A673 (cell line): ENCODE data around the gene FAM120B. TPM values are rescaled to one million over a fixed set of nuclear protein-coding genes. Genes with fewer than 3 reads are reported as not detected.
"Not testable (repeated sequence)": the region's sequence is repeated elsewhere in the genome, so short reads cannot be mapped to it uniquely, and the experiment has no call there.

Experiments used
- BruUV-seq: library from RNA; stranded (reverse); fragments of 400-500 nt; replicated peaks from 2 replicates; lab custom pipeline; 2021; lab: Mats Ljungman, UMichigan
- CTCF ChIA-PET: fragments of 300-600 bp; sonication (Branson Sonifier 250); formaldehyde crosslinking; loops from one replicate; lab custom pipeline; 2022; ENCODE audit warnings: antibody characterized with exemption; lab: Charles Lee
- POLR2A ChIA-PET: fragments of 300-600 bp; sonication (Branson Sonifier 250); formaldehyde crosslinking; loops from one replicate; lab custom pipeline; 2022; ENCODE audit warnings: antibody characterized with exemption; ENCODE audit not compliant: low non-redundant PET; lab: Charles Lee
- DNase-seq: peaks from one replicate; pipeline ENCODE4 v3.0.0-alpha.2; 2015; ENCODE audit warnings: low spot score
- H3K27ac ChIP-seq: fragments of 200-600 bp; sonication (generic); 2 replicates; pipeline ENCODE4 v1.5.1; 2016; ENCODE audit warnings: mixed run types, low read depth, mild to moderate bottlenecking, mixed read lengths, antibody characterized with exemption, low read length; ENCODE audit not compliant: poor library complexity, severe bottlenecking
- H3K27me3 ChIP-seq: fragments of 200-600 bp; sonication (generic); replicated peaks from 2 replicates; pipeline ENCODE4 v1.6.1; 2017; ENCODE audit warnings: mixed run types, low read depth, mild to moderate bottlenecking, mixed read lengths, antibody characterized with exemption, low read length; ENCODE audit not compliant: insufficient read depth, poor library complexity
- H3K36me3 ChIP-seq: fragments of 200-600 bp; sonication (generic); 2 replicates; pipeline ENCODE4 v1.6.1; 2016; ENCODE audit warnings: mixed run types, mild to moderate bottlenecking, mixed read lengths, antibody characterized with exemption, low read length; ENCODE audit not compliant: insufficient read depth, poor library complexity, severe bottlenecking
- H3K4me1 ChIP-seq: fragments of 200-600 bp; sonication (generic); 2 replicates; pipeline ENCODE4 v1.6.1; 2017; ENCODE audit warnings: mixed run types, mild to moderate bottlenecking, mixed read lengths, antibody characterized with exemption, low read length; ENCODE audit not compliant: insufficient read depth, poor library complexity, severe bottlenecking
- H3K4me3 ChIP-seq: fragments of 200-600 bp; sonication (generic); 2 replicates; pipeline ENCODE4 v1.5.1; 2016; ENCODE audit warnings: low read depth, mixed run types, mild to moderate bottlenecking, mixed read lengths, low read length; ENCODE audit not compliant: poor library complexity, severe bottlenecking
- H3K9me3 ChIP-seq: fragments of 200-600 bp; sonication (generic); 2 replicates; pipeline ENCODE4 v1.6.1; 2016; ENCODE audit warnings: mixed run types, low read depth, mild to moderate bottlenecking, mixed read lengths, antibody characterized with exemption, low read length; ENCODE audit not compliant: poor library complexity, severe bottlenecking
- EZH2 ChIP-seq: fragments of 200-600 bp; sonication (generic); IDR thresholded peaks from 2 replicates; pipeline ENCODE4 v1.6.1; 2017; ENCODE audit warnings: borderline replicate concordance, low read depth, mild to moderate bottlenecking, mixed read lengths, antibody characterized with exemption, low read length; ENCODE audit not compliant: poor library complexity, severe bottlenecking
- intact Hi-C: fragments of 100-400 bp; cut with micrococcal nuclease; formaldehyde crosslinking; loops from one replicate; pipeline ENCODE4 v1.10.0; 2022; ENCODE audit not compliant: unreplicated experiment
- total RNA-seq: library from RNA; stranded (reverse); gene quantifications from 2 replicates; pipeline ENCODE4 v1.2.3, GENCODE V29; 2021
- TF ChIP-seq, protein P1 (sequence below): fragments of 300-800, 200-600 bp; sonication (generic); conservative IDR thresholded peaks from 2 replicates; pipeline ENCODE4 v1.5.1; 2017; ENCODE audit warnings: low read depth, mild to moderate bottlenecking, antibody characterized with exemption, low read length, moderate library complexity, mixed read lengths

The FAM120B gene
- total RNA-seq, 1 experiment from 2014 or later = 31.6 TPM

DNA sequence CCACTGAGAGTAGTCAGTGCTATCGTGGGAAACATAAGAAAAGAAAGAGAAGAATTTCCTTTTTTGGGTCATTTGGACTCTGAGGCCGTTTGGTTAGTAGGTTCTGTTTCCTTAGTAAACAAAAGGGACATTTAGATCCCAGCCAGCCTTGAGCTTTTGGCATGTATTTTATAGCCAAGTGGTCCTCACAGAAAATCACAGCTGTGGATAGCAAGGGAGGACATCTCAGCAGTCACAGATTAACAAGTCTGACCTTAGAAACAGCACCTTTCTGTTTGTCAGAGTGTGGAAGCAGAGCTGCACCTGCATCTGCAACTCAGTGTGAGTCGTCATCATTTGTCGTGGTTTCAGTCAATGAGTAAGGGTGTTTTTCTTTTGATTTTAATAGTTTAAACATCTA lies 40.5 kb downstream of the FAM120B start:
- POLR2A ChIA-PET = no interaction called here
- Histone ChIP-seq H3K27me3 (no peaks in the 10 kb centered on the region), H3K27ac (no peak overlapping the region), H3K4me3 (no peak overlapping the region), H3K9me3 (peaks cover 9% of the 10 kb centered on the region), H3K4me1 (peaks cover 10% of the 10 kb centered on the region), H3K36me3 (peaks cover 25% of the 10 kb centered on the region)
- intact Hi-C loops = no loop called here
- TF ChIP-seq, protein P1, sequence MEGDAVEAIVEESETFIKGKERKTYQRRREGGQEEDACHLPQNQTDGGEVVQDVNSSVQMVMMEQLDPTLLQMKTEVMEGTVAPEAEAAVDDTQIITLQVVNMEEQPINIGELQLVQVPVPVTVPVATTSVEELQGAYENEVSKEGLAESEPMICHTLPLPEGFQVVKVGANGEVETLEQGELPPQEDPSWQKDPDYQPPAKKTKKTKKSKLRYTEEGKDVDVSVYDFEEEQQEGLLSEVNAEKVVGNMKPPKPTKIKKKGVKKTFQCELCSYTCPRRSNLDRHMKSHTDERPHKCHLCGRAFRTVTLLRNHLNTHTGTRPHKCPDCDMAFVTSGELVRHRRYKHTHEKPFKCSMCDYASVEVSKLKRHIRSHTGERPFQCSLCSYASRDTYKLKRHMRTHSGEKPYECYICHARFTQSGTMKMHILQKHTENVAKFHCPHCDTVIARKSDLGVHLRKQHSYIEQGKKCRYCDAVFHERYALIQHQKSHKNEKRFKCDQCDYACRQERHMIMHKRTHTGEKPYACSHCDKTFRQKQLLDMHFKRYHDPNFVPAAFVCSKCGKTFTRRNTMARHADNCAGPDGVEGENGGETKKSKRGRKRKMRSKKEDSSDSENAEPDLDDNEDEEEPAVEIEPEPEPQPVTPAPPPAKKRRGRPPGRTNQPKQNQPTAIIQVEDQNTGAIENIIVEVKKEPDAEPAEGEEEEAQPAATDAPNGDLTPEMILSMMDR = no peak
- no peak for TF ChIP-seq EZH2
- BruUV-seq = no TSS peak
- CTCF ChIA-PET = no interaction called here
- no peak for DNase-seq

DNA sequence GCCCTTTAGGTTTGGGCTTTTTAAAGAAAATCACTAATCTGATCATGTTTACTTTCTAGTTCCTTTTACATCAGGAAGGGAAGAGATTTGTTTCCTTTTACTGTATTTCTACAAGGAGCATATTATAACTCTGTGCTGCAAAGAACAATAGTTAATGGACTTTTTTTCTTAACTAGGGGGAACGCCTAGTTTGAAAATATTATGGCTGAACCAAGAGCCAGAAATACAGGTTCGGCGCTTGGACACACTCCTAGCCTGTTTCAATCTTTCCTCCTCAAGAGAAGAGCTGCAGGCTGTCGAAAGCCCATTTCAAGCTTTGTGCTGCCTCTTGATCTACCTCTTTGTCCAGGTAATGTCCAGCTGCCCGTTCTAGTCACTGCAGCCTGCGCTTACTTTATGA lies 41.4 kb downstream of the FAM120B start:
- POLR2A ChIA-PET = no interaction called here
- Histone ChIP-seq H3K9me3 (peaks cover 15% of the 10 kb centered on the region), H3K27ac (no peak overlapping the region), H3K4me3 (no peak overlapping the region), H3K27me3 (no peaks in the 10 kb centered on the region), H3K36me3 (peaks cover 25% of the 10 kb centered on the region), H3K4me1 (peaks cover 10% of the 10 kb centered on the region)
- TF ChIP-seq, protein P1 = no peak
- TF ChIP-seq EZH2 = no peak
- intact Hi-C loops = no loop called here
- CTCF ChIA-PET = no interaction called here
- no TSS peak for BruUV-seq
- no peak for DNase-seq

DNA sequence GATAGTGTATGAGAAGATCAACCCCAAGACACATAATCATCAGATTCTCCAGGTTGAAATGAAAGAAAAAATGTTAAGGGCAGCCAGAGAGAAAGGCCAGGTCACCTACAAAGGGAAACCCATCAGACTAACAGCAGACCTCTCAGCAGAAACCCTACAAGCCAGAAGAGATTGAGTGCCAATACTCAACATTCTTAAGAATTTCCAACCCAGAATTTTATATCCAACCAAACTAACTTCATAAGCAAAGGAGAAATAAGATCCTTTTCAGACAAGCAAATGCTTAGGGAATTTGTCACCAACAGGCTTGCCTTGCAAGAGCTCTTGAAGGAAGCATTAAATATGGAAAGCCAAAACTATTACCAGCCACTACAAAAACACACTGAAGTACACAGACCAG lies 44.9 kb downstream of the FAM120B start:
- Histone ChIP-seq H3K9me3 (peaks cover 15% of the 10 kb centered on the region), H3K36me3 (peaks cover 23% of the 10 kb centered on the region)
- H3K4me1 ChIP-seq, H3K4me3 ChIP-seq, POLR2A ChIA-PET, DNase-seq, H3K27me3 ChIP-seq, H3K27ac ChIP-seq, CTCF ChIA-PET, BruUV-seq, intact Hi-C loops: not testable (repeated sequence)

DNA sequence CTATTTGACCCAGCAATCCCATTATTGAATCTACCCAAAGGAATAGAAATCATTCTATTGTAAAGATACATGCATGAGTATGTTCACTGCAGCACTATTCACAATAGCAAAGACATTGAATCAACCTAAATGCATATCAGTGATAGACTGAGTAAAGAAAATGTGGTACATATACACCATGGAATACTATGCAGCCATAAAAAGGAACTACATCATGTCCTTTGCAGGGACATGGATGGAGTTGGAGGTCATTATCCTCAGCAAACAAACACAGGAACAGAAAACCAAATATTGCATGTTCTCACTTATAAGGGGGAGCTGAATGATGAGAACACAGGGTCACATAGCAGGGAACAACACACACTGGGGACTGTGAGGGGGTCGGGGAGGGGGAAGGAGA lies 48.6 kb downstream of the FAM120B start:
- H3K27ac ChIP-seq, POLR2A ChIA-PET, CTCF ChIA-PET, BruUV-seq, intact Hi-C loops, H3K4me1 ChIP-seq, H3K4me3 ChIP-seq, H3K27me3 ChIP-seq, DNase-seq: not testable (repeated sequence)
- Histone ChIP-seq H3K36me3 (peaks cover 19% of the 10 kb centered on the region), H3K9me3 (peaks cover 15% of the 10 kb centered on the region)
